HepG2 (cell line): Measurements from ENCODE around the gene CD300LB. TPM values are rescaled to one million over a fixed set of nuclear protein-coding genes. Genes with fewer than 3 reads are reported as not detected.

Experiments used
- AGO2 ChIP-seq: fragments of 200-400 bp; formaldehyde crosslinking; optimal IDR thresholded peaks from 2 replicates; pipeline ENCODE3; 2017; ENCODE audit warnings: mild to moderate bottlenecking, low read depth, low read length, moderate library complexity
- ARNTL ChIP-seq: sonication (generic); formaldehyde crosslinking; IDR thresholded peaks from 2 replicates; pipeline ENCODE4 v1.4.0; 2020; ENCODE audit warnings: mild to moderate bottlenecking, missing genetic modification reagents
- ATF2 ChIP-seq: sonication (generic); formaldehyde crosslinking; IDR thresholded peaks from 2 replicates; pipeline ENCODE4 v1.4.0; 2020; ENCODE audit warnings: missing genetic modification reagents
- ATF7 ChIP-seq, 2 experiments: fragments of 450-650 bp in 1 of 2; sonication (generic) in 1 of 2; formaldehyde crosslinking in 1 of 2; IDR thresholded peaks; 2 replicates each; pipeline versions ENCODE4 v1.4.0 to v1.6.1; 2016 to 2020; ENCODE audit warnings: antibody characterized with exemption in 1 of 2, mild to moderate bottlenecking in 1 of 2, missing genetic modification reagents in 1 of 2
- CREBL2 ChIP-seq: sonication (generic); formaldehyde crosslinking; IDR thresholded peaks from 2 replicates; pipeline ENCODE4 v1.8.1; 2023; ENCODE audit warnings: missing genetic modification reagents, mild to moderate bottlenecking, borderline replicate concordance
- FOXK2 ChIP-seq: fragments of 450-650 bp; IDR thresholded peaks from 2 replicates; pipeline ENCODE4 v1.6.1; 2016
- KAT8 ChIP-seq: IDR thresholded peaks from 2 replicates; pipeline ENCODE4 v1.6.1; 2016; ENCODE audit warnings: missing genetic modification reagents, missing compliant biosample characterization
- PITX1 ChIP-seq: sonication (generic); formaldehyde crosslinking; IDR thresholded peaks from 2 replicates; pipeline ENCODE4 v1.5.1; 2020; ENCODE audit warnings: mild to moderate bottlenecking, missing genetic modification reagents
- POGZ ChIP-seq: sonication (generic); formaldehyde crosslinking; IDR thresholded peaks from 2 replicates; pipeline ENCODE4 v1.4.0; 2020; ENCODE audit warnings: mild to moderate bottlenecking, missing genetic modification reagents
- PRPF4 ChIP-seq: fragments of 200-400 bp; formaldehyde crosslinking; IDR thresholded peaks from 2 replicates; pipeline ENCODE4 v1.6.1; 2016; ENCODE audit warnings: low read length, low read depth; ENCODE audit not compliant: poor library complexity, severe bottlenecking
- SIX1 ChIP-seq: sonication (generic); formaldehyde crosslinking; IDR thresholded peaks from 2 replicates; pipeline ENCODE4 v1.4.0; 2020; ENCODE audit warnings: missing genetic modification reagents, borderline replicate concordance
- SIX4 ChIP-seq: sonication (generic); formaldehyde crosslinking; IDR thresholded peaks from 2 replicates; pipeline ENCODE4 v1.4.0; 2020; ENCODE audit warnings: missing genetic modification reagents
- SNAPC5 ChIP-seq: sonication (generic); formaldehyde crosslinking; IDR thresholded peaks from 2 replicates; pipeline ENCODE4 v1.8.1; 2023; ENCODE audit warnings: mild to moderate bottlenecking, missing genetic modification reagents, borderline replicate concordance
- TRIM22 ChIP-seq: fragments of 450-650 bp; IDR thresholded peaks from 2 replicates; pipeline ENCODE4 v1.6.1; 2017
- ZNF318 ChIP-seq: sonication (generic); formaldehyde crosslinking; IDR thresholded peaks from 2 replicates; pipeline ENCODE4 v1.4.0; 2020; ENCODE audit warnings: mild to moderate bottlenecking, missing genetic modification reagents
- ZNF343 ChIP-seq: sonication (generic); formaldehyde crosslinking; IDR thresholded peaks from 2 replicates; pipeline ENCODE4 v1.4.0; 2020; ENCODE audit warnings: mild to moderate bottlenecking, missing genetic modification reagents
- ZNF431 ChIP-seq: sonication (generic); formaldehyde crosslinking; IDR thresholded peaks from 2 replicates; pipeline ENCODE4 v1.9.0; 2022; ENCODE audit warnings: missing genetic modification reagents, low read depth, mild to moderate bottlenecking, borderline replicate concordance
- ZNF451 ChIP-seq: sonication (generic); formaldehyde crosslinking; IDR thresholded peaks from 2 replicates; pipeline ENCODE4 v1.5.0; 2020; ENCODE audit warnings: mild to moderate bottlenecking, missing genetic modification reagents
- ZNF567 ChIP-seq: sonication (generic); formaldehyde crosslinking; IDR thresholded peaks from 2 replicates; pipeline ENCODE4 v1.8.1; 2023; ENCODE audit warnings: mild to moderate bottlenecking, missing genetic modification reagents, borderline replicate concordance
- polyA plus RNA-seq, 8 experiments: library from polyadenylated mRNA; depleted of rRNA in 3 of 8; stranded (reverse) in 7 of 8; unstranded in 1 of 8; fragments of >200 nt; fragmentation: Illumina TruSeq in 4 of 8; extraction: Trizol in 4 of 8; gene quantifications; 2 replicates each; pipeline versions ENCODE4 v1.2.1 to v1.2.3, GENCODE V29; 2011 to 2016; ENCODE audit warnings: low read depth in 4 of 8, missing spikeins in 1 of 8, mixed read lengths in 1 of 8; ENCODE audit not compliant: insufficient read depth in 1 of 8
- total RNA-seq, 5 experiments: library from RNA; depleted of rRNA; stranded (reverse); fragments of >200 nt; fragmentation: Illumina TruSeq; extraction: Trizol; gene quantifications; 2 replicates each; pipeline ENCODE4 v1.2.3, GENCODE V29; 2016; ENCODE audit warnings: low read depth in 1 of 5

The CD300LB gene
- total and polyA plus RNA-seq, 2 of the 13 experiments (the other 11 are each of a cell fraction or from before 2014, with no cell fraction given): not detected

GRCh38 chr17:74513987-74514631, 17.2 kb downstream of the CD300LB start (continued):
- TF ChIP-seq PRPF4 (no peak), SIX1 (CRISPR knock-in tag) (no peak), ATF2 (CRISPR knock-in tag) (no peak), SNAPC5 (CRISPR knock-in tag) (no peak), CREBL2 (CRISPR knock-in tag) (no peak), ZNF318 (CRISPR knock-in tag) (no peak), ARNTL (CRISPR knock-in tag) (no peak), POGZ (peak; percentile 17; the same call in 1 of the 2 replicates), ZNF343 (CRISPR knock-in tag) (no peak), FOXK2 (0 out of 2 replicates have a peak, but pooled peaks have one; percentile 46), ZNF451 (CRISPR knock-in tag) (no peak), ATF7 (IDR thresholded peaks at IDR 0.05) (peak; percentile 100), ATF7 (CRISPR knock-in tag; IDR thresholded peaks at IDR 0.05) (no peak), KAT8 (no peak), PITX1 (no peak), ZNF567 (CRISPR knock-in tag) (no peak), SIX4 (no peak), AGO2 (no peak), ZNF431 (CRISPR knock-in tag) (peak; percentile 22; the same call in 1 of the 2 replicates), TRIM22 (peak; percentile 86)
